T follicular helper cell (primary cell): ENCODE measurements around the gene TNRC18.

Source experiments
- DNase-seq: peaks from one replicate; pipeline ENCODE4 v3.0.0-alpha.2; 2020; ENCODE audit warnings: low read depth

The TNRC18 gene

DNA sequence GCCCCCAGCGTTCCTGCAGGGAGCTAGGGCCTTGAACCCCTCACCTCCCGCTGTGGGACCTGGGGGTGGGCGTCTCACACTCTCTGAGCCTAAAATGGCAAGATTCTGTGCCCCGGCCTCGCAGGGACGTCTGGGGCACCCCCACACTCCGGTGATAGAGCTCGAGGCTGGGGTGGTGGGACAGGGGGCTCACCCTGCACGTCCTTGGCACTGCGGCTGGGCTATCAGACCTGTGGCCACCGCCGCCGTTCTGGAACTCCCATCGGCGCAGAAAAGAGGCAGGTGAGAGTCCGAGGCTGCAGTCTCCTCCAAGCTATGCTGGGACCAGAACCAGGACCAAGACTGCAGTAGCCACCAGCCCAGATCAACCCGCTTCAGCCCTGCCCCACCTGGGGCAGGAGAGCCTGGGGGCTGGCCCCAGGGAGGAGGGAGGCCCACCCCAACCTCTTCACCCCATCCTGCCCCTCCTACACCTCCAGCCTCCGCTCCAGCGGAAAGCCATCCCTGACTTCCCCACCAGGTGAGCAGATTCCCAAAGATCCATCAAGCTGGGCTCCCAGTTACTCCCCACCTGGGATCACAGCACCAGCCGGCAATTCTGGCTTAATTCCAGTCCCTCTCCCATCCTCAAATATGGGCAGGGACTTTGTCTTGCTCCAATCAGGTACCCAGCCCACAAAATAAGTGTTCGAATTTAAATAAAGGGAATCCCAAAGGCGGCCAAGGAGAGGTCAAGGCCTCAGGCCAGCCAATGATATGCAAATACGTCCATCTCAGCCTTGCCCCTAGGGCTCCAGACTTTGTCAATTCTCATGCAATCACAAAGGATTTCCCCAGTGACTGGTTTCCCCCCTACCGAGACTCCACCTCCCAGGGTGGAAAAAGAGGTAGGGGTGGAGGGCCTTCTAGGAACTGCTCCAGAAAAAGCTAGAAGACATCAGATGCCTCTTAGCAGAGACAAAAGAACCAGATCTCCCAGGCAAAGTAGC, 16.4 kb downstream of the TNRC18 start:
- DNase-seq: no peak

DNA sequence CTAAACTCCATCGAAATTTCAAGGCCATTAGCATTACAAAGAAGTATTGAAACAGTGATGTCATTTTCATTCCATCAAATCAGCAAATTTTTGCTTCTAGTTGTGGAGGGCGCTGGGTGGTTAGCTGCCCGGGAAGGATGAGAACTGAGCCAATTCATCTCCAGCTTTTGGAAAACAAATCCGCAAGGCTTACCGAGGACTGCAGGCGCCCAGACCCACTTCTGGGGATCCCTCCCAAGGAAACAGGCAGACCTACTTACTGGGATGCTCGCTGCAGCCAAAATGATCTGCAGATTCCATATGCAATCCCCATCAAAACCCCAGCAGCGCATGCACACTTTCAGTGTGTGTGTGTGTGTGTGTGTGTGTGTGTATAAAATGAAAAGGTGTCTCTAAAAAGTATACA, 19.2 kb downstream of the TNRC18 start:
- no peak for DNase-seq

DNA sequence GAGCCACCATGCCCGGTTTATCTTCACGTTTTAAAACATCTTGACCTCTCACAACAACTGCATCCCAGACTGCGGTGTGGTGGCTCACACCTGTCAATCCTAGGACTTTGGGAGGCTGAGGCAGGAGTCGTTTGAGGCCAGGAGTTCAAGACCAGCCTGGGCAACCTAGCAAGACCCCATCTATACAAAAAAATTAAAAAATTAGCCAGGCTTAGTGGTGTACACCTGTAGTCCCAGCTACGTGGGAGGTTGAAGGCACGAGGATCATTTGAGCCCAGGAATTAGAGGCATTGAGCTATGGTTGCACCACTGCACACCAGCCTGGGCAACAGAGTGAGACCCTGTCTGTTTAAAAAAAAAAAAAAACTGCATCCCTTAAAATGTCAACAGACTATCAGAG, 20.2 kb downstream of the TNRC18 start:
- DNase-seq: no peak

DNA sequence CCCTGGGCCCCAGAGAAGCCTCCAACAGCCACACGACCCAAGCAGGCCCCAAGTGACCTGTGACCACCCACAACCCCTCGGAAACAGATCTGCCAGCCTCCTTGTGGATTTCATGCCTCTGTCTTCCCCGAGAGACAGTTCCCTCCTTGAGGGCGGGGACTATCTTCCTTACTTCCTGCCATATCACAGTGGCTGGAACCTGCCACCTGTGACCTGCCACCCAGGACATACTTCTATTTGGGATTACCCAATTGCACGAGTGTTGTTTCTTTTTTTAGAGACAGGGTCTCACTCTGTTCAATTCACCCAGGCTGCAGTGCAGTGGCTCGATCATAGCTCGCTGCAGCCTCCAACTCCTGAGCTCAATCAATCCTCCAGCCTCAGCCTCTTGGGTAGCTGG, 25.9 kb downstream of the TNRC18 start:
- DNase-seq: no peak

DNA sequence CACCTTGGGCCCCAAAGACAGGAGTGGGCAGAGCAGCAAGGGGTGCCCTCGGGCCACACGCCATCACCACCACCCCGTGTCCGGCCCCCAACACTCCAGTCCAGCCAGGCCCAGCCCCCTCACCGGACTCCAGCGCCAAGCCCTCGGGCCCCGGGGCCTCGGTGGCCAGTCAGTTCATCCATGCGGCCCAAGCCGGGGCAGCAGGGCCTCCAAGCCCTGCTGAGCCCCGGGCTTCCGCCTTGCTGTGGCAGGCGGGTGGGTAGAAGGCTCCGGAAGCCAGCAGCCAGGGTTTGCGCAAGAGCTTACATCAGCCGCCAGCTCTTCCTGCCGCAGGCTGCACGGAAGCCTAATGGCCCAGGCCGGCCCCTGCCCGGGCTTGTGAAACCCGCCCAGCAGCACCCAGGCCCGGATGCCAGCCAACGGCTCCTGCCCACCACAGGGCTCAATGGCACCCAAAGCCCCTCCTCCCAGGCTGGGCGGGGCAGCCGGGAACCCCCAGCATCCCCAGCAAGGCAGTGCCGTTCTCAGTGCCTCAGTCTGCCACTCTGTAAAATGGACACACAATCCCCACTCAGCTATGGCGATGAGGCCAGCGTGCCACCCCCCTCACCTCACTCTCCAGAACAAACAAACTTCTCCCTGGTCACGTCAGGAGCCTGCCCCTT, 26.5 kb downstream of the TNRC18 start:
- DNase-seq: peak; percentile 80

DNA sequence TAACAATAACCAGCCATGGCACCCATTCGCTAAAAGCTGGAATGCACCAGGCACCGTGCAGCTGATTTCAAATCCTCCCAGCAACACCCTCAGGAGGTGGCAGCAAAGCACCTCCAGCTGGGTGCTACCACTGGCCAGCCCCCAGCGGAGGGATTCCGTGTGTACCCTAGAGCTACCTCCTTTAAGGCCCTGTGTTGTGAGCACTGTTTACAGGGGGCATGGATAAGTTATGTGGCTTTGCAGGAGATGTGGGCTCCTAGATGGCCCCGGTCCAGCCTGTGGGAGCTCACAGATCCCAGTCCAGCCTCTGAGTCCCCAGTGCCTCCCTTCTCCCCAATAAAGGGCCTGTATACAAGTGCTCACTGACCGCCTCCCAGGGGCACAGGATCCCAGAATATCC, 27.1 kb downstream of the TNRC18 start:
- DNase-seq: peak; percentile 56

DNA sequence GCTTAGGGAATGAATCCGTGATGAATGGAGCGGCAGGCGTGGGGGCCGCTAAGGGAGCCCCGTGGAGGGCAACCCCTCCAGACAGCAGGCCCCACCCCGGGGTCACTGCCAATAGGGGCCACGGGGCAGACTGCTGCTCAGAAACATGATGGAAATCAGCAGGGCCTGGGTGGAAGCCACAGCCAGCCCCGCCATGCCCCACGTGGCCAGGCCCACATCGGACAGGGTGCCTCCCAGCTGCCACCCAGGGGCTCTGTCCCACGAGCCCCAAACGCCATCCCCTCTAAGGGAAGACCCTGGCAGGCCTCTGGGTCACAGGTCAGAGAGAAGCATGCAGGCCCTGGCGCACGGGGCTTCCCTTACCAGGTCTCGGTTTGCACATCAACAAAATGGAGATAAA, 28.4 kb downstream of the TNRC18 start:
- no peak for DNase-seq

DNA sequence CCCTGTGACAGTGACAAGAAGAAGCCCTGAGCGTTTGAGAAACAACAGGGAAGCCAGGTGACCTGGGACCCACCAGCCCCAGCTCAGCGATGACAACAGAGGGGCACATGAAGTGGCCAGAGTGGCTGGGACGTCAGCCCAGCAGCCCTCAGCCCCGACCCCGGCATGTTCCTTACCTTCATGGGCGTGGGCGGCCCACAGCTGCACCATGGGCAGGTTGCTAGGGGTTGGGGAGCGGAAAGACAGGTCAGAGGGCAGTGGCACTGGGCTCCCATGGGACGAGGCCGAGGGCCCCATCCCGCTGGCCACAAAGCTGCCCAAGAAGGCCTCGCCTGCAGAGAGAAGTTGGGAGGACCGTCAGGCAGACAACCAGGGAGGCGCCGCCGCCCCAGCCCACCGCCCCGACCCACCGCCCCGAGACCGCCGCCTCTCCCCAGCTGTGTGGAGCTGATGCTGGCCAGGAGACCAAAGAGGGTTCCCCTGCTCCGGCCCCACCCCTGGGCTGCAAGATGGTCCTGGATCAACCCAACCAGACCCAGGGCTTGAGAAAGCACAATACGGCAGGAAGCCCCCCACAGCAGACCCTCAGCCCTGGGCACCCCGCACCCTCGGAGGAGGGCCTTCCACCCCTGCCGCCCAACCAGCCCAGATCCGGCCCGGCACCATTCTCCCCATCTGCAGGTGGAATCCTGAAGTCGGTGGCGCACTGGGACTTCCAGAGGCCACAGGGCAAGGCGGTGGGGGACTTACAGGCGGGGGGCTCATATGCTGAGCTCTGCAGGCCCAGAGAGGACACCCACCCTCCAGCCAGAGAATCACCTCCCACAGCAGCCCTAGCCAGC, 29.1 kb downstream of the TNRC18 start:
- no peak for DNase-seq

DNA sequence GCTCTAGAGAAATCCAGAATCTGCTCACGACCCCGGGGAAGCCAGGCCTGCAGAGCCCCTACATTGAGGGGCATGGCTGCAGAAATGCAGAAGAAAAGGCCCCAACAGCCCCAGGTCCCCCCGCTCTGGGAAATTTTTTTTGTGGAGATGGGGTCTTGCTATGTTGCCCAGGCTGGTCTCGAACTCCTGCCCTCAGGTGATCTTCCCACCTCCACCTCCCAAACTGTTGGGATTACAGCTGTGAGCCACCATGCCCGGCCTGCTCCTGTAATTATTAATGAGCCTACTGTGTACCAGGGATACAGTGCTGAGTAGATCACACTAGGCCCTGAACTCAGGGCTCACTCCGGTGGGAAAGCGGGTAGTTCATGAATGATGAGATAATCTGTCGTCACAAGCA, 29.9 kb downstream of the TNRC18 start:
- DNase-seq: no peak

DNA sequence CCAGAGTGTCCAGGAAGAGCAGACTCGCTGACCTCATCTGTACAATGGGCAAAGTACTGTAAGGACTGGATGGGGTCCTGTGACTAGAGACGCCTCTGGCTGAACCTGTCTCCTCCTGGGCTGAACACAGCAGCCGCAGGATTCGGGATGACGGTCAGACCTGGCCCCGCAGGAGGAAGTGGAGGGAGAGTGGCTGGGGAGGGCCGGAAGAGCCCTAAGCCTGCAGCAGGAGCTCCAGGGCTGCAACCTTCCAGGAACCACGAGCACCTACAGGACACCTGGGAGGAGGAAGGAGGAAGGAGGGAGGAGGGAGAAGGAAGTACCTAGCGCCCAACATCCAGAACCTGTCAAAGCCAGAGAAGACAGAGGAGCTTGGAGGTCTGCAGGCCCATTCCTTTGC, 30.3 kb downstream of the TNRC18 start:
- DNase-seq: no peak

DNA sequence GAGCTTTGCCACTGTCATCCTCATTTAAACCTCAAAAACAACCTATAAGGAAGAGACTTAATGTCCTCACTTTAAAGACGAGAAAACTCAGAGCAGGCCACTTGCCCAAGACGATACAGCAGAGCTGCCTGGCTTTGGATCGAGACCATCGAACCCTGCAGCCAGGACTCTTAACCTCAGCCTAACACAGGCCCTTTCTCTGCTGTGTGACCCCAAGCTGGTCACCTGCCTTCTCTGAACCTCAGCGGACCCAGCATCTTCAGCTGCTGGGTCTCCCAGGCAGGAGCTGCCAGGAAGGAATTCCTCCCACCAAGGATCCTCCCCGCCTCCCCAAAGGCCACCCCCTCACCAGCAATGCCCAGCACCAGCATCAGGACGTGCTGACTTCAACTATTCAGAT, 32.7 kb downstream of the TNRC18 start:
- no peak for DNase-seq

DNA sequence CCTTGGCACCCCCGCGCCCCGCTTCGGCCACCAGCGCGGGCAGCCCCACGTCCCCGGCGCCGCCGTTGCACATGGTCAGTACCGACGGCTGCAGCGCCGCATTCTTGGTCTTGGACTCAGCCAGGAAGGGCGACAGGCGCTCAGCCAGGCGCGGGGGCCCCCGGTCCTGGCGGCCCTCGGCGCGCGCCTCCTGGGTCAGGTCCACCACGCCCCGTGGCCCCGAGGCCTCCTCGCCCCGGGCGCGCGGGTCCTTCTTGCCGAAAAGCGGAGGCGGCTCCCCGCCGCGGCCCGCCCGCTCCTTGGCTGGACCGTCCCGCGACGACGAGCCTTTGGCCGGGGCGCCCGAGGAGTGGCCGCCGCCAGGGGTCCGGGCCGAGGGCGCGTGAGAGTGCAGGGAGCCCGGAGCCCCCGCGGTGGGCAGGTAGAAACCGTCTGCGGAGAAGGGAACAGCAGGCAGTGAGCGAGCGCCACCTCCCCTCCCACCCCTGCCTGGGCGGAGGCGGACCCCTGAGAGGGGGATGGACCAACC, 34.7 kb downstream of the TNRC18 start:
- no peak for DNase-seq

DNA sequence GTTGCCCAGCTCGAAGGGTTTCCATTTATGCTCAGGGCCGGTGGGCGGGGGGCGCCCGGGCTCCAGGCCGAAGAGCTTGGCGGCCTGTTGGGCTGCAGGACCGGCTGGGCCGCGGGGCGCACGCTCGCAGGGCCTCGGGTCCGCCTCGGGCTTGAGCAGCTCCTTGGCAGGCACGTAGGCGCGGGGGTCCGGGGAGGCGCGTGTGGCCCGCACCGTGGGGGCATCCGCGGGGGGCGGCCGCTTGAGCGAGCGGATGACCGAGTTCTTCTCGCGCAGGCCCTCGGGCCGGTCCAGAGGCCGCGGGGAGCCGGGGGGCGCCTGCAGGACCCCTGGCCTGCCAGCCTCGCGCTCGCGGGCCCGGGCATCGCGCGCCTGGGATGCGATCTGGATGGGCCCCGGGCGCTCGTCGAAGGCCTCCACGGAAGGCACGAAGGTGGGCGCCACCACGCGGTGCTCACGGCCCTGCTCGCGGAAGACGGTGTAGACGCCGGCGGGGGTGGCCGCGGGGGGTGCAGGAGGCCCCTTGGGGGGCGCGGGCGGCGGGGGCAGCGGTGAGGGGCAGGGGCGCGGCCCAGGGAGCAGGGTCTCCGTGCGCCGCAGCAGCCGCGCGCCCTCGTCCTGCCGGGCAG, 35.2 kb downstream of the TNRC18 start:
- no peak for DNase-seq

DNA sequence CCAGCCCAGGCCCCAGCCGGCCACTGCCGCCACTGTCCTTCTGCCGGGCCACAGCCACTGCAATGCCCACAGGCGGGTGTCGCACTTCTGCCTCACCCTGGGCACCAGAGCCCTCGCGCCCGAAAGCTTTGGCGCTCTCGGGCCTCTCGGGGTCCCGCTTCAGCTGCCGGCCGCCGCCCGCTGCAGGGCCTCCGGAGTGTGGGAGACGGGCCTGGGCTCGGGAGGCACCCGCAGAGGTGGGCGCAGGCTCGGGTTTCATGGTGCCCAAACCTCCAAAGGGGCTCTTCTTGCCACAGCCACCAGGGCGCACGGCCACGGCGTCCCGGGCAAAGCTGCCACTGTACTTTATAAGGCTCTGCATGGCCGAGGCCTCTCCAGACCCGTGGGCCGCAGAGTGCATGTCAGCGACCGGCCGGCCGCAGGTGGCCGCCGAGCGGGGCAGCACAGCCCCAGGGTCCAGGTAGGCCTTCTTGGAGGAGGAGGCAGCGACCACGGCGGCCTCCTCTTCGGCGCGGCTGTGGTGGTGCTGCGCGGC, 35.9 kb downstream of the TNRC18 start:
- no peak for DNase-seq

DNA sequence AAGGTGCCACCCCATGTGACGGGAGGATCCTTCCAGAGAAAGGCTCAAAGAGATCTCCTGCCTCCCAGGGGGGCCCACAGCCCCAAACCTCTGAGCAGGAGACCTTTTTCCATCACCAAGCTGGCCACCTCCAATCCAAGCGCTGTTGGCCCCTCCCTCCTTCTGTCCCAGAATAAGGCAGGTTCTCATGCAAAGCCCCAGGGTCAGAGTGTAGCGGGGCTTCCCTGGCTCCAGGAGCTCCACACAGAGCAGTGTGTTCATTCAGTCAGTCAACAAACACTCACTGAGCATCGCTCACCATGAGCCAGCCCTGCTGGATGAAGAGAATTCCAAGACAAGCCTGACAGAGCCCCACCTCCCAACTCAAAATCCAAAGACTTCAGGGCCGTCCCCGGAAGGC, 39.0 kb downstream of the TNRC18 start:
- no peak for DNase-seq

DNA sequence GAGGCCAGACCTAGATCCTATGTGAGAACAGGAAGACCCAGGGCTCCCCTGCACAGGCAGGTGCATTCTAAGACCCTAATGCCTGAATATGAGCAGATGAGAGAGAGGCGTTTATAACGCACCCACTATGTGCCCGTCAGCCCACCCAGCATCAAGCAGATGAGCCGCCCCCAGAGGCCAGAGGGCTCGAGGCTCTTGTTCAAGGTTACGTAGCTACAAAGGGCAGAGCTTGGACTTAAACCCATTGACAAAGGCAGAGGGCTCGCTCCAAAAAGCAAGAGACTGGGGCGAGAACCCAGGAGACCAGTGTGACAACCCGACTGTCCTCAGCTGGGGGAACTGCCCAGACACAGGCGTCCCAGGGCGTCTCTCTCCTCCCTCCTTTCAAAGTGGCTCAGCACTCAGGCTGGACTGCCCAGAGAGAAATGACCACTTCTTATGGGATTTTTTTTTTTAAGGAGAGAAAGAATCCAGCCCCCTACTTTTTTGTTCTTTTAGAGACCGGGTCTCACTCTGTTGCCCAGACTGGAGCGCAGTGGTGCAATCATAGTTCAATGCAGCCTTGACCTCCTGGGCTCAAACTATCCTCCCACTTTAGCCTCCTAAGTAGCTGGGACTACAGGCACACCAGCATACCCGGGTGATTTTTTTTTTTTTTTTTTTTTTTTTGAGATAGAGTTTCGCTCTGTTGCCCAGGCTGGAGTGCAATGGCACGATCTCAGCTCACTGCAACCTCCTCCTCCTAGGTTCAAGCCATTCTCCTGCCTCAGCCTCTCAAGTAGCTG, 40.1 kb downstream of the TNRC18 start:
- no peak for DNase-seq

DNA sequence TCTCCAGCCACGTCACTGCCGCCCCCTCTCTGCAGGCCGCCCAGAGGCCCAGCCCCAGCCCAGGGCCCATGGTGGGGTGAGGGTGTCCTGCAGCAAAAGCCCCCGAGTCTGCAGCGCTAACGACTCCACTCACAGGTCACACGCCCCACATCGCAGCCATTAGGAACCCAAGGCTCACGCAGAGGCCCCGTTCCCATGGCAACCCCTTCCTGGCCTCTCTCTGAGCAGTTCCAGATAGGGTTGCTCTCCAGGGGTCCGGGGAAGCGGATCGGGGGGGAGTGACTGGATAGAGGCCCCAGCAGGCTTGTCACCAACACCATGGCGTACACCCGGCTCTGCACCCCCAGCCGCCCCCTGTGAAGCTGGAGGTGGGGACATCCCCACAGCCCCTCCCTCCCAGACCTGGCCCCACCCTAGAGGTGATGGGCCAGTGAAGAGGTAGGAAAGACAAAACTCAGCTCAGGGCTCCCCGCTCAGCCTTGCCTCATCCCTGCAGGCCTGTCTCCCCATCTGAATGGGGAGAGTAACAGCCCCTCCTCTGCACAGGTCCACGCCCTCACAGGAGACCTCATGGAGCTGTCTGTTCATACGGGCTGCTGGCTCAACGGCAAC, 41.2 kb downstream of the TNRC18 start:
- no peak for DNase-seq

DNA sequence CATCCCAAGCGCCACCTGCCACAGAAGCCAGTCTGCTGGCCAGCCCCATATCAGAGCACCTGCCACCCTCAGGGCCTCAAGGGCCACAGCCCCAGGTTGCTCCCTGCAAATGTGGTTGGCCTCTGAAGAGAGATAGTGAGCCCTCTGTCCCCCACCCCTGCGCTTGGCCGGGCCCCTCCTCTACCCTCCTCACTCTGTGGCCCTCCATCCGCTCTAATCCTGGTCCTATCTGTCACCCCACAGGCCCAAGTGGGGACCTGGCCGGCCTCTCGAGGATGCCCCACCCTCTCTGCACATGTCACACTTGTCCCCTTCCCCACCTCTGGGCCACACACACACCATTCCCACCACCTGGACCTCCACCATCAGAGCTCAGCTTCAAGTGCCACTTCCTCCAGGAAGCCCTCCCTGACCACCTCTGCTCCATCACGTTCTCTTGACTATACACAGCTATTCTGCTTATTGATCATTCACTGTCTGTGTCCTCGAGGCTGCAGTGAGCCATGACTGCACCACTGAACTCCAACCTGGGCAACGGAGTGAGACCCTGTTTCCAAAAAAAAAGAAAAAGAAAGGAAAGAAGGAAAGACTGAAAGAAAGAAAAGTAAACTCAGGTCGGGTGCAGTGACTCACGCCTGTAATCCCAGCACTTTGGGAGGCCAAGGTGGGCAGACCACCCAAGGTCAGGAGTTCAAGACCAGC, 42.4 kb downstream of the TNRC18 start:
- DNase-seq: no peak

DNA sequence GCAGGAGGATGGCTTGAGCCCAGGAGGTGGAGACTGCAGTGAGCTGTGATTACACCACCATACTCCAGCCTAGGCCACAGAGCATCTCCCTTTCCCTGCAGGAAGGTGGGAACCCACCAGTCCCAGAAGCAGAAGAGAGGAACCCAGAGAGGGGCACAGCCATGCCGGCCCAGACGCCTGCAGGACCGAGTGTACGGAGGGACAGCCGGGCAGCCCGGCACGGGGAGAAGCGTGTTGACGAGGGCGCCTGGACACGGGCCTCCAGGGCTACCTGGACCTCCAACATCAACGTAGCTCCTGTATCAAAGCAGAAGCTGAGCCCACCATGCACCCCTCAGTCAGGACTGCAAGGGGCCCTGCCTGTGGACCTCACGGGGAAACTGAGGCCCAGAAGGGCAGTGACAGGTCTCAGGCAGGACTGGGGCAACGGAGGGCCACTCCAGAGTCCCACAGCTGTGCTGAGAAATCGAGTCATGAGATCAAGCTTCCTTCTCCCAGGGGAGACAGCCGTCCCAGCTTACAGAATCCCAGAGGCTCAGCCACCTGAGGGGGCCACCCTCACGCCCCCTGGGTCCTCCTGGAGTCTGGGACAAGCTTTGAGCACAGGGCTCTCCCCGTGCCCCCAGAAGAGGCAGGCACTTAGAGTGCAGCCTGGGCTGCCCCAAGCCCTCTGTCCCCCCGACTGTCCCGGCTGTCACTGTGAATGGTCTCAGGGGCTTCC, 43.1 kb downstream of the TNRC18 start:
- no peak for DNase-seq
